Measurements from ENCODE around the gene REXO5. TPM values are rescaled to one million over a fixed set of nuclear protein-coding genes. Genes with fewer than 3 reads are reported as not detected.

REXO5 gene
- total and polyA plus RNA-seq, 10 of the 15 experiments (the other 5 are each of a cell fraction or from before 2014, with no cell fraction given): 3.8 to 15.5 (median 10.1) TPM

DNA sequence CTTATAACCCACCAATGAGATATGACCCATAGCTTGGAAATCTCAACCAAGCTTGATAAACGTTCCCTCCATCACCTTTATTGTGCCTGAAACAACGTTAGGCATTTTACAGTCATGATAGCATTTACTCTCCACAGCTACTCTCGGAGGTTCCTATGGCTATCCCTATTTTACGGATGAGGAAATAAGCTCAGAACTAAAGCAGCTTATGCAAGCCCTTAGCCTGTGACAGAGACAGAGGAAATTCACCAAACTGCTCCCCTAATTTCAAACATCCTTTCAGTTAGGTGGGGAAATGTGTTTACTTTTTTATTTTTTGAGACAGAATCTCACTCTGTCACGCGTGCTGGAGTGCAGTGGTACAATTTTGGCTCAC lies 75.2 kb downstream of the REXO5 start:
- H2AFZ ChIP-seq (ENCODE audit: control insufficient read depth, low read depth, low read length): no peak overlapping the region
- TF ChIP-seq NR2F1 (conservative IDR thresholded peaks at IDR 0.05): no peak
- TF ChIP-seq JUND (IDR thresholded peaks at IDR 0.05; ENCODE audit: low read depth, low read length): no peak
- TF ChIP-seq, protein P1, sequence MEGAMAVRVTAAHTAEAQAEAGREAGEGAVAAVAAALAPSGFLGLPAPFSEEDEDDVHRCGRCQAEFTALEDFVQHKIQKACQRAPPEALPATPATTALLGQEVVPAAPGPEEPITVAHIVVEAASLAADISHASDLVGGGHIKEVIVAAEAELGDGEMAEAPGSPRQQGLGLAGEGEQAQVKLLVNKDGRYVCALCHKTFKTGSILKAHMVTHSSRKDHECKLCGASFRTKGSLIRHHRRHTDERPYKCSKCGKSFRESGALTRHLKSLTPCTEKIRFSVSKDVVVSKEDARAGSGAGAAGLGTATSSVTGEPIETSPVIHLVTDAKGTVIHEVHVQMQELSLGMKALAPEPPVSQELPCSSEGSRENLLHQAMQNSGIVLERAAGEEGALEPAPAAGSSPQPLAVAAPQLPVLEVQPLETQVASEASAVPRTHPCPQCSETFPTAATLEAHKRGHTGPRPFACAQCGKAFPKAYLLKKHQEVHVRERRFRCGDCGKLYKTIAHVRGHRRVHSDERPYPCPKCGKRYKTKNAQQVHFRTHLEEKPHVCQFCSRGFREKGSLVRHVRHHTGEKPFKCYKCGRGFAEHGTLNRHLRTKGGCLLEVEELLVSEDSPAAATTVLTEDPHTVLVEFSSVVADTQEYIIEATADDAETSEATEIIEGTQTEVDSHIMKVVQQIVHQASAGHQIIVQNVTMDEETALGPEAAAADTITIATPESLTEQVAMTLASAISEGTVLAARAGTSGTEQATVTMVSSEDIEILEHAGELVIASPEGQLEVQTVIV (IDR thresholded peaks at IDR 0.05; ENCODE audit: borderline replicate concordance, partially characterized antibody): no peak
- no peak for TF ChIP-seq KDM1A (IDR thresholded peaks at IDR 0.05; ENCODE audit: borderline replicate concordance)
- TF ChIP-seq, protein P2, sequence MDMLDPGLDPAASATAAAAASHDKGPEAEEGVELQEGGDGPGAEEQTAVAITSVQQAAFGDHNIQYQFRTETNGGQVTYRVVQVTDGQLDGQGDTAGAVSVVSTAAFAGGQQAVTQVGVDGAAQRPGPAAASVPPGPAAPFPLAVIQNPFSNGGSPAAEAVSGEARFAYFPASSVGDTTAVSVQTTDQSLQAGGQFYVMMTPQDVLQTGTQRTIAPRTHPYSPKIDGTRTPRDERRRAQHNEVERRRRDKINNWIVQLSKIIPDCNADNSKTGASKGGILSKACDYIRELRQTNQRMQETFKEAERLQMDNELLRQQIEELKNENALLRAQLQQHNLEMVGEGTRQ (IDR thresholded peaks at IDR 0.05; ENCODE audit: borderline replicate concordance, low read depth, low read length): no peak
- TF ChIP-seq ZBED1 (IDR thresholded peaks at IDR 0.05; ENCODE audit: borderline replicate concordance): no peak
- TF ChIP-seq WRNIP1 (IDR thresholded peaks at IDR 0.05; ENCODE audit: borderline replicate concordance, low read depth, low read length): no peak
- no peak for TF ChIP-seq CBX3 (IDR thresholded peaks at IDR 0.05; ENCODE audit: borderline replicate concordance, low read depth)
- TF ChIP-seq ZNF24 (IDR thresholded peaks at IDR 0.05): no peak
- TF ChIP-seq SUZ12 (IDR thresholded peaks at IDR 0.05; ENCODE audit: unreplicated experiment): no peak
- TF ChIP-seq BCL11A (IDR thresholded peaks at IDR 0.05; ENCODE audit: low read depth, low read length): no peak
- TF ChIP-seq, protein P3, sequence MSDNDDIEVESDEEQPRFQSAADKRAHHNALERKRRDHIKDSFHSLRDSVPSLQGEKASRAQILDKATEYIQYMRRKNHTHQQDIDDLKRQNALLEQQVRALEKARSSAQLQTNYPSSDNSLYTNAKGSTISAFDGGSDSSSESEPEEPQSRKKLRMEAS (IDR thresholded peaks at IDR 0.05; ENCODE audit: low read depth, low read length): no peak
- TF ChIP-seq, protein P4, sequence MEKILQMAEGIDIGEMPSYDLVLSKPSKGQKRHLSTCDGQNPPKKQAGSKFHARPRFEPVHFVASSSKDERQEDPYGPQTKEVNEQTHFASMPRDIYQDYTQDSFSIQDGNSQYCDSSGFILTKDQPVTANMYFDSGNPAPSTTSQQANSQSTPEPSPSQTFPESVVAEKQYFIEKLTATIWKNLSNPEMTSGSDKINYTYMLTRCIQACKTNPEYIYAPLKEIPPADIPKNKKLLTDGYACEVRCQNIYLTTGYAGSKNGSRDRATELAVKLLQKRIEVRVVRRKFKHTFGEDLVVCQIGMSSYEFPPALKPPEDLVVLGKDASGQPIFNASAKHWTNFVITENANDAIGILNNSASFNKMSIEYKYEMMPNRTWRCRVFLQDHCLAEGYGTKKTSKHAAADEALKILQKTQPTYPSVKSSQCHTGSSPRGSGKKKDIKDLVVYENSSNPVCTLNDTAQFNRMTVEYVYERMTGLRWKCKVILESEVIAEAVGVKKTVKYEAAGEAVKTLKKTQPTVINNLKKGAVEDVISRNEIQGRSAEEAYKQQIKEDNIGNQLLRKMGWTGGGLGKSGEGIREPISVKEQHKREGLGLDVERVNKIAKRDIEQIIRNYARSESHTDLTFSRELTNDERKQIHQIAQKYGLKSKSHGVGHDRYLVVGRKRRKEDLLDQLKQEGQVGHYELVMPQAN (conservative IDR thresholded peaks at IDR 0.05): no peak
- no peak for TF ChIP-seq BMI1 (IDR thresholded peaks at IDR 0.05; ENCODE audit: borderline replicate concordance)
- no peaks in the 10 kb centered on the region for H3K36me3 ChIP-seq (ENCODE audit: control insufficient read depth in 2 of 2, insufficient read depth in 2 of 2, low read length in 1 of 2)
- SMC1A ChIA-PET (ENCODE audit: uncharacterized antibody, unreplicated experiment): interaction anchor here (0.6 to 2.7 kb wide), 4 partner anchors 18 to 206 kb away, joined by 3 to 8 read pairs (median 6); partner anchors contain the start of gene DCUN1D3
- no peaks in the 10 kb centered on the region for H4K20me1 ChIP-seq (ENCODE audit: control insufficient read depth, insufficient read depth)
- in situ Hi-C loops (cut with MboI): no loop called here
- POLR2A ChIA-PET: interaction anchor here (0.9 kb wide), 1 partner anchor 17 kb away, joined by 4 read pairs; no protein-coding TSS in a partner anchor
- CTCF ChIA-PET: no interaction called here
- peaks cover 17% of the 10 kb centered on the region for H3K4me1 ChIP-seq (ENCODE audit: control insufficient read depth, insufficient read depth, low read length)
- no peaks in the 10 kb centered on the region for H3K27me3 ChIP-seq (replicated peaks in 1 of 2; ENCODE audit: control insufficient read depth in 2 of 2, insufficient read depth in 2 of 2, low read length in 1 of 2)
- no peaks in the 10 kb centered on the region for H3K9me3 ChIP-seq (replicated peaks; ENCODE audit: control insufficient read depth, insufficient read depth, low read length)
- DNase-seq (ENCODE audit: low read depth, low spot score) (no peak), FAIRE-seq (no peak), ATAC-seq (no peak)
- H3K4me2 ChIP-seq (ENCODE audit: control insufficient read depth, insufficient read depth): no peak overlapping the region
- intact Hi-C loops (cut with micrococcal nuclease; ENCODE audit: unreplicated experiment): no loop called here
- H3K79me2 ChIP-seq (ENCODE audit: control insufficient read depth, insufficient read depth, low read length): peaks cover 10% of the 10 kb centered on the region
- no peak overlapping the region for H3K27ac ChIP-seq (ENCODE audit: control insufficient read depth, insufficient read depth)
- no peak overlapping the region for H3K4me3 ChIP-seq
- WGBS (ENCODE audit: insufficient coverage, insufficient replicate concordance, low lambda C conversion rate, missing lambda C conversion rate): 92% methylated on average over 6 of the region's 6 CpGs
- no TSS peak for BruUV-seq (replicated peaks)
- H3K9ac ChIP-seq (ENCODE audit: control insufficient read depth, insufficient read depth, low read length): no peak overlapping the region
- RAD21 ChIA-PET (ENCODE audit: unreplicated experiment): interaction anchor here (0.8 kb wide), 1 partner anchor 117 kb away, joined by 3 read pairs; no protein-coding TSS in a partner anchor
